Activated CD8-positive, alpha-beta T cell treated with anti-CD3 and anti-CD28 coated beads, Interleukin-2, amount 10 ng/mL, durations not matched to agents 7 days and 5 days (primary cell): ENCODE results near the gene PRR29. TPM values are rescaled to one million over a fixed set of nuclear protein-coding genes. Genes with fewer than 3 reads are reported as not detected.

ENCODE experiments used
- ATAC-seq: fragments of 150-1000 bp; cut with Tn5 transposase; one replicate; pipeline ENCODE4 v1.10.0; 2021; ENCODE audit warnings: moderate library complexity
- CTCF ChIA-PET: fragments of 350-600 bp; sonication (Branson Sonifier 250); formaldehyde crosslinking; loops from one replicate; lab custom pipeline; 2021; ENCODE audit warnings: antibody characterized with exemption; lab: Charles Lee
- POLR2A ChIA-PET: fragments of 350-600 bp; sonication (Branson Sonifier 250); formaldehyde crosslinking; loops from one replicate; lab custom pipeline; 2021; ENCODE audit warnings: antibody characterized with exemption; lab: Charles Lee
- DNase-seq: peaks from one replicate; pipeline ENCODE4 v3.0.0-alpha.2; 2020
- H3K27ac Mint-ChIP-seq: one replicate; pipeline ENCODE4 v1.8.0; 2021; ENCODE audit warnings: mild to moderate bottlenecking, mixed read lengths
- H3K27me3 Mint-ChIP-seq: one replicate; pipeline ENCODE4 v1.8.0; 2021; ENCODE audit warnings: low read depth, mixed read lengths
- H3K36me3 Mint-ChIP-seq: one replicate; pipeline ENCODE4 v1.8.0; 2021; ENCODE audit warnings: low read depth, mixed read lengths
- H3K4me1 Mint-ChIP-seq: one replicate; pipeline ENCODE4 v1.8.0; 2021; ENCODE audit warnings: low read depth, mixed read lengths
- H3K4me3 Mint-ChIP-seq: one replicate; pipeline ENCODE4 v1.8.0; 2021; ENCODE audit warnings: mild to moderate bottlenecking, mixed read lengths
- H3K9me3 Mint-ChIP-seq: one replicate; pipeline ENCODE4 v1.8.0; 2022; ENCODE audit warnings: mixed read lengths; ENCODE audit not compliant: insufficient read depth
- total RNA-seq, 2 experiments: library from RNA; stranded (reverse); gene quantifications; one replicate each; pipeline ENCODE4 v1.2.3, GENCODE V29; 2021

Gene PRR29
- total RNA-seq, result 1 to 10 TPM in 1 of 2 experiments, under 1 TPM in 1; 0.97 to 1.3 TPM

DNA sequence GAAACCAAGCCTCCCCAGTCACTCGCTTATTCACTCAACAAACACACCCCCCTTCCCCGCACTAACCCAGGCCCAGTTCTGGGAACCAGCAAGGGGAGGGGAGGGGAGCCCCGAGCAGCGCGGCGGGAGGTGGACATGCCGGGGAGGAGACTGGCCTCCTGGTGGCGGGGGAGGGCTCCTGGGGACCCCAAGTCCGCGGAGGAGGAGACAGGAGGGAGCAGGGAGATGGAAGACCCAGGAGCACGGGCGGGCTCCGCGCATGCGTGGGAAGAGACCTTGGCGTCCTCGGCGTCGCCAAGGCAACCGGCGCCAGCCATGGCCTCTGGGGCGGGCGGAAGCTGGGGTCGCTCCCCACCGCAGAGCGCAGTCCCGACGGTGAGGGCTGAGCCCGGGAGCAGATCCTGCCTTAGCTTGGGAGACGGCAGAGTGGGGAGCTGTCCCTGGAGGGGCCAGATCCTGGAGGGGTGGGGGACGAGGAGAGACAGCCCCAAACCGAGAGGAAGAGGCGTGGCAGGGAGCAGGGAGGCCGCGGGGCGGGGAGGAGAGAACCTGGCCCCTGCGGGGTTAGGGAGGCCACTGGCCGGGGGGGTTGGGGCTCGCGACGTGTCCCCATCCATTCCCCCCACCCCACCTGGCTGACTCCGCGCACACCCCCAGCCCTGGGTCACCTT, at the start of gene PRR29:
Gene PRR29 (plus strand): TSS at position 302 of the 671 bp plus-strand sequence. CDS start 14 bp downstream, at position 316.
- POLR2A ChIA-PET, result interaction anchor here (1.0 to 1.1 kb wide), 2 partner anchors 22 to 31 kb away, joined by 3 read pairs; partner anchors contain the start of gene ICAM2
- H3K36me3 Mint-ChIP-seq, result peaks cover 3% of the 10 kb centered on the region
- peaks cover 51% of the 10 kb centered on the region for H3K4me1 Mint-ChIP-seq
- ATAC-seq, result peak; percentile 83
- H3K4me3 Mint-ChIP-seq, result peak within 1 kb of the TSS; percentile 84
- no peaks in the 10 kb centered on the region for H3K9me3 Mint-ChIP-seq
- peak; percentile 79 for DNase-seq
- peaks cover 18% of the 10 kb centered on the region for H3K27me3 Mint-ChIP-seq
- CTCF ChIA-PET, result interaction anchor here (0.9 to 4.9 kb wide), 6 partner anchors 19 to 135 kb away, joined by 3 to 36 read pairs (median 4); partner anchors contain the start of gene ICAM2
- H3K27ac Mint-ChIP-seq, result peak within 1 kb of the TSS; percentile 82

- H3K9me3 Mint-ChIP-seq, result no peaks in the 10 kb centered on the region
- CTCF ChIA-PET, result interaction anchor here (0.6 kb wide), 1 partner anchor 45 kb away, joined by 3 read pairs; no protein-coding TSS in a partner anchor
Measured at GRCh38 chr17:63948521-63948920, 49.6 kb upstream of the PRR29 start.

GRCh38 chr17:63949576-63950250, 48.4 kb upstream of the PRR29 start:
- Mint-ChIP-seq H3K36me3 (no peaks in the 10 kb centered on the region), H3K4me1 (peaks cover 38% of the 10 kb centered on the region), H3K27ac (no peak overlapping the region), H3K9me3 (no peaks in the 10 kb centered on the region), H3K4me3 (no peak overlapping the region), H3K27me3 (peaks cover 12% of the 10 kb centered on the region)
- CTCF ChIA-PET, result interaction anchor here (0.7 to 6.9 kb wide), 7 partner anchors 10 to 84 kb away, joined by 3 to 60 read pairs (median 3); partner anchors contain the start of genes CD79B and GH1
- ATAC-seq, result no peak
- POLR2A ChIA-PET, result no interaction called here
- DNase-seq, result no peak

More at GRCh38 chr17:63948521-63948920, 49.6 kb upstream of the PRR29 start:
- no peak for DNase-seq
- H3K4me1 Mint-ChIP-seq, result peaks cover 27% of the 10 kb centered on the region
- no peak overlapping the region for H3K4me3 Mint-ChIP-seq
- H3K27ac Mint-ChIP-seq, result no peak overlapping the region
- ATAC-seq, result no peak
- POLR2A ChIA-PET, result no interaction called here
- peaks cover 18% of the 10 kb centered on the region for H3K27me3 Mint-ChIP-seq
- H3K36me3 Mint-ChIP-seq, result no peaks in the 10 kb centered on the region

- Mint-ChIP-seq H3K36me3 (no peaks in the 10 kb centered on the region), H3K4me1 (peaks cover 29% of the 10 kb centered on the region), H3K4me3 (no peak overlapping the region), H3K9me3 (no peaks in the 10 kb centered on the region), H3K27ac (no peak overlapping the region), H3K27me3 (peaks cover 6% of the 10 kb centered on the region)
- ATAC-seq, result no peak
- ChIA-PET POLR2A (no interaction called here), CTCF (interaction anchor here (0.7 to 6.9 kb wide), 9 partner anchors 16 to 85 kb away, joined by 3 to 60 read pairs (median 3); partner anchors contain the start of genes CD79B and GH1)
- peak; percentile 57 for DNase-seq
Measured at GRCh38 chr17:63950940-63951907, 46.9 kb upstream of the PRR29 start.

DNA sequence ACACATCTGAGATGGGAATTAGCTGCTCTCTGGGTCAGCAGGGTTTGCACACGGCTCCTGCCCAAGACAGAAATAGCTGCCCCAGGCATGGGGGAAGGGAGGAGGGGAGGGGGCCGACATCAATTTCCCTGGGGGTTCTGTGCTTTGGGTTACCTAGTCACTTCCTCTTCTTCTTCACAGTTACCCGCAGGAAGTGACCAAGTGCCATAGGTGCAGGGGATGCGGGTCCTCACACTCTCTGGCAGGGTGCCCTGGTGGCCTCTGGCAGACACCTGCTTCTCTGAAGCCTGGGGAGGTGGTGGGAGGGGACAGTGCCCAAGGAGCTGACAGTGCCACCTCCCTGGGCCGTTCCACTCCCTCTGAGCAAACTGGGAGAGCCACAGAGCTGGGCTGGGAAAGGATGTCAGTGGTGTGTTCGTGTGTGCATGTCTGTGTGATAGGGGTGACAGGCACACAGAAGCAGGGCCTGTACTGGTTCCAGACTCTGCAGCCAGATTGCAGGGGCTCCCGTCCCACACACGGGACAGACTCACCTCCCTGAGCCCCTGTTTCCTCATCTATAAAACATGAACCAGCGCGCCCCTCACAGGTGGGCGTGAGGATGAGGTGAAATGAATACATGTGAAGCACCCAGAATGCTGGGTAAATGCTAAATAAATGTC, 43.6 kb upstream of the PRR29 start:
- Mint-ChIP-seq H3K4me3 (no peak overlapping the region), H3K36me3 (no peaks in the 10 kb centered on the region), H3K27me3 (peaks cover 4% of the 10 kb centered on the region), H3K4me1 (peaks cover 21% of the 10 kb centered on the region), H3K27ac (peak overlapping the region; percentile 70), H3K9me3 (no peaks in the 10 kb centered on the region)
- ATAC-seq, result peak; percentile 76
- POLR2A ChIA-PET, result interaction anchor here (0.8 kb wide), 1 partner anchor 10 kb away, joined by 4 read pairs; no protein-coding TSS in a partner anchor
- peak; percentile 57 for DNase-seq
- CTCF ChIA-PET, result interaction anchor here (1.0 to 6.9 kb wide), 11 partner anchors 8 to 179 kb away, joined by 3 to 60 read pairs (median 5); partner anchors contain the start of gene GH1

DNA sequence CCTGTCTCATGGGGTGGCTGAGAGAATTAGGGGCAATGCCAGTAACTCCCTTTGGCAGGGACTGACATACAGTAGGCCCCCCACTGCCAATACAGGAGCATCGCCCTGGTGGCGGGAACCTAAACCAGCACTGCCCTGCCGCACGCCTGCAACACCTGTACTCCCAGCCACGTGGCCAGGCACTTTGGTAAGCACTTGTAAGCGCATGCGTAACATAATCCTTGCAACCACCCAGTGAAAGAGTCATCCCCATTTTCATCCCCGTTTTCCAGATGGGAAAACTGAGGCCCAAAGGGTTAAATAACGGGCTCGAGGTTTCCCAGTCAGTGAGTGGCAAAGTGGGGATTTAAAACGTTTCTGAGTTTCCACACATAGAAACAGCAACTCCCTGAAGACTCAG, 42.9 kb upstream of the PRR29 start:
- no peaks in the 10 kb centered on the region for H3K9me3 Mint-ChIP-seq
- CTCF ChIA-PET, result interaction anchor here (1.0 to 6.9 kb wide), 7 partner anchors 9 to 179 kb away, joined by 3 to 60 read pairs (median 10); partner anchors contain the start of gene GH1
- POLR2A ChIA-PET, result interaction anchor here (0.8 kb wide), 1 partner anchor 9 kb away, joined by 4 read pairs; no protein-coding TSS in a partner anchor
- no peak for ATAC-seq
- no peak for DNase-seq
- H3K36me3 Mint-ChIP-seq, result no peaks in the 10 kb centered on the region
- H3K4me3 Mint-ChIP-seq, result no peak overlapping the region
- H3K4me1 Mint-ChIP-seq, result peaks cover 21% of the 10 kb centered on the region
- peaks cover 4% of the 10 kb centered on the region for H3K27me3 Mint-ChIP-seq
- H3K27ac Mint-ChIP-seq, result no peak overlapping the region

GRCh38 chr17:63955791-63956190, 42.4 kb upstream of the PRR29 start:
- Mint-ChIP-seq H3K9me3 (no peaks in the 10 kb centered on the region), H3K4me1 (peaks cover 21% of the 10 kb centered on the region), H3K27me3 (peaks cover 3% of the 10 kb centered on the region), H3K27ac (no peak overlapping the region), H3K36me3 (no peaks in the 10 kb centered on the region), H3K4me3 (no peak overlapping the region)
- ATAC-seq, result no peak
- CTCF ChIA-PET, result interaction anchor here (0.9 to 6.9 kb wide), 3 partner anchors 9 to 38 kb away, joined by 3 to 60 read pairs (median 27); partner anchors contain the start of gene GH1
- DNase-seq, result no peak
- POLR2A ChIA-PET, result no interaction called here

- no peak for DNase-seq
- H3K9me3 Mint-ChIP-seq, result no peaks in the 10 kb centered on the region
- no peaks in the 10 kb centered on the region for H3K27me3 Mint-ChIP-seq
- H3K4me3 Mint-ChIP-seq, result no peak overlapping the region
- no peak overlapping the region for H3K27ac Mint-ChIP-seq
- ATAC-seq, result no peak
- H3K36me3 Mint-ChIP-seq, result no peaks in the 10 kb centered on the region
- ChIA-PET CTCF (interaction anchor here (0.9 to 6.9 kb wide), 4 partner anchors 10 to 69 kb away, joined by 3 to 60 read pairs (median 16); partner anchors contain the start of gene GH1), POLR2A (no interaction called here)
- peaks cover 22% of the 10 kb centered on the region for H3K4me1 Mint-ChIP-seq
Measured at GRCh38 chr17:63956296-63956920, 41.7 kb upstream of the PRR29 start.

GRCh38 chr17:63960006-63960405, 38.1 kb upstream of the PRR29 start:
- Mint-ChIP-seq H3K4me3 (no peak overlapping the region), H3K4me1 (peaks cover 6% of the 10 kb centered on the region), H3K27me3 (no peaks in the 10 kb centered on the region), H3K36me3 (no peaks in the 10 kb centered on the region), H3K27ac (no peak overlapping the region), H3K9me3 (no peaks in the 10 kb centered on the region)
- no peak for ATAC-seq
- ChIA-PET POLR2A (no interaction called here), CTCF (interaction anchor here (0.9 kb wide), 1 partner anchor 13 kb away, joined by 4 read pairs; no protein-coding TSS in a partner anchor)
- DNase-seq, result no peak

- H3K4me3 Mint-ChIP-seq, result no peak overlapping the region
- H3K9me3 Mint-ChIP-seq, result no peaks in the 10 kb centered on the region
- no peaks in the 10 kb centered on the region for H3K36me3 Mint-ChIP-seq
- H3K4me1 Mint-ChIP-seq, result peaks cover 4% of the 10 kb centered on the region
- H3K27ac Mint-ChIP-seq, result no peak overlapping the region
- ATAC-seq (no peak), DNase-seq (no peak)
- POLR2A ChIA-PET, result no interaction called here
- no peaks in the 10 kb centered on the region for H3K27me3 Mint-ChIP-seq
- CTCF ChIA-PET, result interaction anchor here (0.9 kb wide), 1 partner anchor 14 kb away, joined by 4 read pairs; no protein-coding TSS in a partner anchor
Measured at GRCh38 chr17:63960430-63960829, 37.7 kb upstream of the PRR29 start.
